Vagina (tissue), 2 donors: ENCODE measurements around the gene FAM216B. TPM values are rescaled to one million over a fixed set of nuclear protein-coding genes. Genes with fewer than 3 reads are reported as not detected.
"Not testable (repeated sequence)": the region's sequence is repeated elsewhere in the genome, so short reads cannot be mapped to it uniquely, and the experiment has no call there.

Experiments used
- DNase-seq, 2 donors: peaks; one replicate each; pipeline ENCODE4 v3.0.0-alpha.2; 2017; ENCODE audit errors: extremely low spot score in 2 of 2
- H3K27ac ChIP-seq: fragments of 200-600 bp; sonication (generic); one replicate; pipeline ENCODE4 v1.5.1; 2019
- H3K27me3 ChIP-seq: fragments of 200-600 bp; sonication (generic); one replicate; pipeline ENCODE4 v1.5.1; 2019
- H3K36me3 ChIP-seq, 2 donors: fragments of 200-600 bp; sonication (generic); one replicate each; pipeline ENCODE4 v1.5.1; 2017 to 2019
- H3K4me1 ChIP-seq: fragments of 200-600 bp; sonication (generic); one replicate; pipeline ENCODE4 v1.5.1; 2019
- H3K4me3 ChIP-seq, 2 donors: fragments of 200-600 bp; sonication (generic); 1 replicate in 1 of 2; 2 replicates in 1 of 2; pipeline ENCODE4 v1.5.1; 2016 to 2019
- H3K9me3 ChIP-seq: fragments of 200-600 bp; sonication (generic); one replicate; pipeline ENCODE4 v1.5.1; 2019
- POLR2A ChIP-seq, 2 donors: fragments of 450-650 bp; IDR thresholded peaks; one replicate each; pipeline ENCODE4 v1.6.1; 2017; ENCODE audit warnings: antibody characterized with exemption in 2 of 2, mild to moderate bottlenecking in 2 of 2, moderate library complexity in 2 of 2
- POLR2AphosphoS5 ChIP-seq, 2 donors: sonication (generic); formaldehyde crosslinking; IDR thresholded peaks; one replicate each; pipeline ENCODE4 v1.9.0; 2017; ENCODE audit warnings: antibody characterized with exemption in 2 of 2, mild to moderate bottlenecking in 2 of 2, low read depth in 1 of 2; ENCODE audit not compliant: insufficient read depth in 1 of 2
- intact Hi-C: fragments of 100-400 bp; cut with DNase I; formaldehyde crosslinking; loops from one replicate; pipeline ENCODE4 v1.15.1; 2023
- total RNA-seq: library from RNA; depleted of rRNA; stranded (reverse); fragments of >200 nt; gene quantifications from one replicate; pipeline ENCODE4 v1.2.3, GENCODE V29; 2016
- TF ChIP-seq, protein P1 (sequence below), 3 experiments: fragments of 450-650 bp in 2 of 3; fragments of 200-600 bp in 1 of 3; sonication (generic) in 1 of 3; IDR thresholded peaks; one replicate each; pipeline ENCODE4 v1.5.1; 2017 to 2019; ENCODE audit warnings: antibody characterized with exemption in 3 of 3, mild to moderate bottlenecking in 2 of 3, moderate library complexity in 2 of 3

Gene FAM216B
- total RNA-seq, 1 donor from 2014 or later: not detected

DNA sequence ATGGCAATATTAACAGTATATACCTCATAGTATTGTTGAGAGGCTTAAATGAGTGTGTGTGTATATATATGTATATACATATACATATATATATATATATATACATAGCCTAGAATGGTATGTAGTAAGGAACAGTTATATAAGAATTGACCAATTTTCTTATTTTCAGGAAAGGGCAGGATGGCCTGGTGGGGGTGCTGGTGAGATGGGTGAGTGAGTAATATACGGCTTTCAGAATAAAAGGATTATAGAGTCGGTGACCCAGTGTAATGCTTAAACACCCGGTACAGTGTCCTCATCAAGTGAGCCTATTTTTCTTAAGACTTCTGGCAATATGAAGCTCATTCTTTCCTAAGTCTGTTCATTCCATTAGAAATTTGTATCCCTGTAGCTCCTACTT is 11.7 kb upstream of the FAM216B start:
- Histone ChIP-seq H3K4me3 (no peak overlapping the region), H3K4me1 (no peaks in the 10 kb centered on the region), H3K27ac (no peak overlapping the region), H3K9me3 (no peaks in the 10 kb centered on the region), H3K27me3 (no peaks in the 10 kb centered on the region), H3K36me3 (no peaks in the 10 kb centered on the region)
- intact Hi-C loops: no loop called here
- no peak for DNase-seq
- TF ChIP-seq POLR2A (IDR thresholded peaks at IDR 0.05): no peak
- no peak for TF ChIP-seq POLR2AphosphoS5 (IDR thresholded peaks at IDR 0.05; ENCODE audit: insufficient read depth in 1 of 2, low read depth in 1 of 2)
- TF ChIP-seq, protein P1, sequence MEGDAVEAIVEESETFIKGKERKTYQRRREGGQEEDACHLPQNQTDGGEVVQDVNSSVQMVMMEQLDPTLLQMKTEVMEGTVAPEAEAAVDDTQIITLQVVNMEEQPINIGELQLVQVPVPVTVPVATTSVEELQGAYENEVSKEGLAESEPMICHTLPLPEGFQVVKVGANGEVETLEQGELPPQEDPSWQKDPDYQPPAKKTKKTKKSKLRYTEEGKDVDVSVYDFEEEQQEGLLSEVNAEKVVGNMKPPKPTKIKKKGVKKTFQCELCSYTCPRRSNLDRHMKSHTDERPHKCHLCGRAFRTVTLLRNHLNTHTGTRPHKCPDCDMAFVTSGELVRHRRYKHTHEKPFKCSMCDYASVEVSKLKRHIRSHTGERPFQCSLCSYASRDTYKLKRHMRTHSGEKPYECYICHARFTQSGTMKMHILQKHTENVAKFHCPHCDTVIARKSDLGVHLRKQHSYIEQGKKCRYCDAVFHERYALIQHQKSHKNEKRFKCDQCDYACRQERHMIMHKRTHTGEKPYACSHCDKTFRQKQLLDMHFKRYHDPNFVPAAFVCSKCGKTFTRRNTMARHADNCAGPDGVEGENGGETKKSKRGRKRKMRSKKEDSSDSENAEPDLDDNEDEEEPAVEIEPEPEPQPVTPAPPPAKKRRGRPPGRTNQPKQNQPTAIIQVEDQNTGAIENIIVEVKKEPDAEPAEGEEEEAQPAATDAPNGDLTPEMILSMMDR (IDR thresholded peaks at IDR 0.05): no peak

GRCh38 chr13:42776558-42776957 is 4.8 kb upstream of the FAM216B start:
- H3K9me3 ChIP-seq, H3K4me1 ChIP-seq, H3K4me3 ChIP-seq, H3K27me3 ChIP-seq, DNase-seq, intact Hi-C loops, H3K36me3 ChIP-seq, H3K27ac ChIP-seq: not testable (repeated sequence)

DNA sequence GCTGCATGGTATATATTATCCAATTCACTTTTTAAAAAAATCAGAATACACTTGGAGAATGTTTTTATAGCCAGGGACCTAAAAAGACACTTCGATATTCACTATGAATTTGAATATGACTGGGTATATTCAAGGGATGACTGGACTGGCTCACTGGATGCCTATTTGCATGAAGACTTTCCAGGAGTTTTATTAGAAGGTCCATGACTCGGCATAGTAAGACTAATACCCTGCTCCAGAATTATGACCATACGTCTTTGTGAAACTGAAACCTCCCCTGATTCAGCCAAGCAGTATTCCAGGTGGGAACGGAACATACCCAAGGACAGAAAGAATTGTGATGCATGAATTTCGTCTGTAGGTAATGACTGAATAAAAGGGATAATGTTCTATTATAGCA is 3.9 kb upstream of the FAM216B start:
- H3K9me3 ChIP-seq: no peaks in the 10 kb centered on the region
- TF ChIP-seq POLR2A (IDR thresholded peaks at IDR 0.05) (no peak), POLR2AphosphoS5 (IDR thresholded peaks at IDR 0.05; ENCODE audit: insufficient read depth in 1 of 2, low read depth in 1 of 2) (no peak)
- TF ChIP-seq, protein P1 (IDR thresholded peaks at IDR 0.05): no peak
- intact Hi-C loops: no loop called here

GRCh38 chr13:42780044-42780443 is 1.3 kb upstream of the FAM216B start:
- TF ChIP-seq POLR2A (IDR thresholded peaks at IDR 0.05) (no peak), POLR2AphosphoS5 (IDR thresholded peaks at IDR 0.05; ENCODE audit: insufficient read depth in 1 of 2, low read depth in 1 of 2) (no peak)
- TF ChIP-seq, protein P1 (IDR thresholded peaks at IDR 0.05): no peak
- H3K4me1 ChIP-seq: no peaks in the 10 kb centered on the region
- H3K27ac ChIP-seq: no peak overlapping the region
- H3K4me3 ChIP-seq: no peak overlapping the region
- no peaks in the 10 kb centered on the region for H3K9me3 ChIP-seq
- no peaks in the 10 kb centered on the region for H3K27me3 ChIP-seq
- intact Hi-C loops: no loop called here
- H3K36me3 ChIP-seq: no peaks in the 10 kb centered on the region
- no peak for DNase-seq

More for the DNA sequence above, 3.9 kb upstream of the FAM216B start:
- Histone ChIP-seq H3K27me3 (no peaks in the 10 kb centered on the region), H3K4me1 (no peaks in the 10 kb centered on the region), H3K4me3 (no peak overlapping the region), H3K27ac (no peak overlapping the region), H3K36me3 (no peaks in the 10 kb centered on the region)
- DNase-seq: no peak

GRCh38 chr13:42786715-42787114 is 5.3 kb downstream of the FAM216B start:
- intact Hi-C loops: no loop called here
- Histone ChIP-seq H3K27me3 (no peaks in the 10 kb centered on the region), H3K36me3 (no peaks in the 10 kb centered on the region), H3K27ac (no peak overlapping the region), H3K4me1 (no peaks in the 10 kb centered on the region), H3K9me3 (no peaks in the 10 kb centered on the region), H3K4me3 (no peak overlapping the region)
- no peak for DNase-seq
- no peak for TF ChIP-seq POLR2AphosphoS5 (IDR thresholded peaks at IDR 0.05; ENCODE audit: insufficient read depth in 1 of 2, low read depth in 1 of 2)
- TF ChIP-seq, protein P1 (IDR thresholded peaks at IDR 0.05): no peak
- TF ChIP-seq POLR2A (IDR thresholded peaks at IDR 0.05): no peak

GRCh38 chr13:42788601-42789000 is 7.2 kb downstream of the FAM216B start:
- TF ChIP-seq, protein P1 (IDR thresholded peaks at IDR 0.05): no peak
- no peak for TF ChIP-seq POLR2AphosphoS5 (IDR thresholded peaks at IDR 0.05; ENCODE audit: insufficient read depth in 1 of 2, low read depth in 1 of 2)
- TF ChIP-seq POLR2A (IDR thresholded peaks at IDR 0.05): no peak
- Histone ChIP-seq H3K4me3 (no peak overlapping the region), H3K9me3 (no peaks in the 10 kb centered on the region), H3K4me1 (no peaks in the 10 kb centered on the region), H3K36me3 (no peaks in the 10 kb centered on the region), H3K27ac (no peak overlapping the region), H3K27me3 (no peaks in the 10 kb centered on the region)
- DNase-seq: no peak
- intact Hi-C loops: no loop called here
